Suprapubic skin (tissue), 4 donors: ENCODE results near the gene MKX.

Experiments
- CTCF ChIP-seq, 2 donors: fragments of 200-600 bp in 1 of 2; fragments of 450-650 bp in 1 of 2; sonication (generic) in 1 of 2; IDR thresholded peaks; one replicate each; pipeline ENCODE4 v1.5.1; 2016 to 2019; ENCODE audit warnings: antibody characterized with exemption in 2 of 2, mild to moderate bottlenecking in 1 of 2, moderate library complexity in 1 of 2
- EP300 ChIP-seq: sonication (generic); formaldehyde crosslinking; IDR thresholded peaks from one replicate; pipeline ENCODE4 v1.6.1; 2017; ENCODE audit warnings: antibody characterized with exemption
- POLR2A ChIP-seq, 2 donors: fragments of 450-650 bp; IDR thresholded peaks; one replicate each; pipeline ENCODE4 v1.6.1; 2017; ENCODE audit warnings: antibody characterized with exemption in 2 of 2, mild to moderate bottlenecking in 2 of 2, moderate library complexity in 2 of 2
- POLR2AphosphoS5 ChIP-seq, 3 donors: sonication (generic); formaldehyde crosslinking; IDR thresholded peaks; one replicate each; pipeline ENCODE4 v1.6.1; 2017; ENCODE audit warnings: antibody characterized with exemption in 3 of 3

GRCh38 chr10:27636816-27637215 is 108.8 kb downstream of the MKX start:
- TF ChIP-seq CTCF (IDR thresholded peaks at IDR 0.05) (no peak), POLR2A (IDR thresholded peaks at IDR 0.05) (no peak), POLR2AphosphoS5 (IDR thresholded peaks at IDR 0.05) (no peak), EP300 (no peak)
